K562 (cell line): ENCODE measurements around the gene PDE3A. TPM values are rescaled to one million over a fixed set of nuclear protein-coding genes. Genes with fewer than 3 reads are reported as not detected.

ENCODE experiments used
- ATAC-seq: fragments of 200-7000 bp; cut with Tn5 transposase; 3 replicates; pipeline ENCODE4 v1.9.1; 2020; ENCODE audit warnings: moderate library complexity
- BruUV-seq: library from RNA; stranded (reverse); fragments of 400-500 nt; replicated peaks from 2 replicates; lab custom pipeline; 2021; lab: Mats Ljungman, UMichigan
- CTCF ChIA-PET: fragments of 300-600 bp; formaldehyde crosslinking; extraction: SDS; loops from one replicate; lab custom pipeline; 2021; ENCODE audit warnings: low intra/inter-chr PET ratio; lab: Yijun Ruan, JAX
- POLR2A ChIA-PET: fragments of 300-600, 350-650 bp; sonication (Branson Sonifier 250); formaldehyde crosslinking; extraction: SDS; loops from one replicate; lab custom pipeline; 2021; ENCODE audit warnings: antibody characterized with exemption, inconsistent platforms; lab: Yijun Ruan, JAX
- DNase-seq, 4 experiments: peaks; one replicate each; pipeline versions ENCODE4 v3.0.0 to v3.0.0-alpha.2; 2011 to 2018; ENCODE audit warnings: low spot score in 3 of 4, mixed read lengths in 3 of 4; ENCODE audit errors: extremely low read depth in 1 of 4
- FAIRE-seq: peaks from 2 replicates; lab custom pipeline; 2011; peaks lifted over from hg19 to GRCh38; lab: Jason Lieb, UNC
- H2AFZ ChIP-seq: 2 replicates; pipeline ENCODE4 v1.6.0; 2011; ENCODE audit warnings: low read depth, low read length, control low read depth, inconsistent platforms
- H3K27ac ChIP-seq: fragments of 200-600 bp; 3 replicates; pipeline ENCODE4 v1.8.0; 2011; ENCODE audit warnings: low read depth, mild to moderate bottlenecking, control low read depth, inconsistent platforms, low read length, moderate library complexity, mixed read lengths; ENCODE audit errors: extremely low read depth
- H3K27me3 ChIP-seq, 2 experiments: fragments of 300-600 bp in 1 of 2; 2 replicates in 1 of 2; 3 replicates in 1 of 2; pipeline versions ENCODE4 v1.6.0 to v1.8.0; 2011; ENCODE audit warnings: inconsistent platforms in 2 of 2, low read length in 2 of 2, mild to moderate bottlenecking in 1 of 2, mixed read lengths in 1 of 2, moderate library complexity in 1 of 2; ENCODE audit not compliant: control insufficient read depth in 2 of 2, insufficient read depth in 2 of 2
- H3K36me3 ChIP-seq: fragments of 300-600 bp; 3 replicates; pipeline ENCODE4 v1.8.0; 2011; ENCODE audit warnings: mild to moderate bottlenecking, low read length, inconsistent platforms; ENCODE audit not compliant: control insufficient read depth, insufficient read depth
- H3K4me1 ChIP-seq, 2 experiments: fragments of 200-600 bp in 1 of 2; replicated peaks in 1 of 2; 2 replicates in 1 of 2; 3 replicates in 1 of 2; pipeline versions ENCODE4 v1.5.1 to v1.8.0; 2011; ENCODE audit warnings: inconsistent platforms in 2 of 2, low read length in 2 of 2, mild to moderate bottlenecking in 1 of 2, mixed read lengths in 1 of 2, moderate library complexity in 1 of 2; ENCODE audit not compliant: control insufficient read depth in 2 of 2, insufficient read depth in 2 of 2
- H3K4me2 ChIP-seq: 2 replicates; pipeline ENCODE4 v1.6.1; 2011; ENCODE audit warnings: low read length, control low read depth, inconsistent platforms, mixed read lengths; ENCODE audit not compliant: insufficient read depth
- H3K4me3 ChIP-seq: fragments of 200-600 bp; sonication (generic), shearing (Covaris generic); 2 replicates; pipeline ENCODE4 v1.5.1; 2016; ENCODE audit warnings: control low read depth, inconsistent platforms
- H3K79me2 ChIP-seq: fragments of 200-600 bp; 3 replicates; pipeline ENCODE4 v1.8.0; 2011; ENCODE audit warnings: low read length, inconsistent platforms; ENCODE audit not compliant: control insufficient read depth, insufficient read depth
- H3K9ac ChIP-seq, 2 experiments: 2 replicates each; pipeline versions ENCODE4 v1.6.0 to v1.6.1; 2011; ENCODE audit warnings: low read depth in 2 of 2, low read length in 2 of 2, control low read depth in 1 of 2, inconsistent platforms in 1 of 2, mild to moderate bottlenecking in 1 of 2, mixed read lengths in 1 of 2; ENCODE audit not compliant: insufficient read depth in 1 of 2
- H3K9me1 ChIP-seq: one replicate; pipeline ENCODE4 v1.6.0; 2011; ENCODE audit warnings: inconsistent platforms, mild to moderate bottlenecking, low read length, moderate library complexity; ENCODE audit not compliant: control insufficient read depth, insufficient read depth
- H3K9me3 ChIP-seq: replicated peaks from 2 replicates; pipeline ENCODE4 v1.5.1; 2011; ENCODE audit warnings: low read depth, low read length, inconsistent platforms; ENCODE audit not compliant: control insufficient read depth, insufficient read depth
- H4K20me1 ChIP-seq: replicated peaks from 2 replicates; pipeline ENCODE4 v1.6.1; 2011; ENCODE audit warnings: low read length, inconsistent platforms, mixed read lengths; ENCODE audit not compliant: control insufficient read depth, insufficient read depth
- ATF2 ChIP-seq: sonication (generic); formaldehyde crosslinking; IDR thresholded peaks from 2 replicates; pipeline ENCODE4 v1.8.1; 2022; ENCODE audit warnings: missing genetic modification reagents
- BMI1 ChIP-seq: fragments of 150-350 bp; IDR thresholded peaks from 2 replicates; pipeline ENCODE4 v1.6.1; 2014; ENCODE audit warnings: low read length
- CHAMP1 ChIP-seq: fragments of 450-650 bp; IDR thresholded peaks from 2 replicates; pipeline ENCODE4 v1.6.1; 2016; ENCODE audit warnings: mild to moderate bottlenecking
- FOSL1 ChIP-seq: fragments of 200-800 bp; sonication (Bioruptor generic); conservative IDR thresholded peaks from 2 replicates; pipeline ENCODE4 v1.6.1; 2016; ENCODE audit warnings: missing genetic modification characterization, missing compliant biosample characterization
- FOXA1 ChIP-seq: fragments of 450-650 bp; IDR thresholded peaks from 2 replicates; pipeline ENCODE4 v1.6.1; 2016; ENCODE audit warnings: mild to moderate bottlenecking, borderline replicate concordance
- GABPA ChIP-seq: fragments of 200-800 bp; sonication (Bioruptor generic); conservative IDR thresholded peaks from 2 replicates; pipeline ENCODE4 v1.6.1; 2016; ENCODE audit warnings: low read depth, missing genetic modification characterization, missing compliant biosample characterization
- KLF13 ChIP-seq: fragments of 450-650 bp; IDR thresholded peaks from 2 replicates; pipeline ENCODE4 v1.6.1; 2016; ENCODE audit warnings: missing genetic modification characterization, low read depth, mild to moderate bottlenecking, missing compliant biosample characterization, moderate library complexity, borderline replicate concordance
- LCOR ChIP-seq: sonication (generic); formaldehyde crosslinking; IDR thresholded peaks from 2 replicates; pipeline ENCODE4 v1.8.0; 2022; ENCODE audit warnings: mild to moderate bottlenecking, missing genetic modification reagents
- NR4A1 ChIP-seq, 2 experiments: fragments of 250-450 bp in 1 of 2; fragments of 450-650 bp in 1 of 2; sonication (Bioruptor Pico) in 1 of 2; IDR thresholded peaks; 2 replicates each; pipeline versions ENCODE4 v1.4.0 to v1.6.1; 2016 to 2020; ENCODE audit warnings: mild to moderate bottlenecking in 2 of 2, missing compliant biosample characterization in 1 of 2, missing genetic modification characterization in 1 of 2, moderate library complexity in 1 of 2
- POU5F1 ChIP-seq: fragments of 150-350 bp; IDR thresholded peaks from 2 replicates; pipeline ENCODE4 v1.6.1; 2014; ENCODE audit warnings: borderline replicate concordance, low read length, low read depth, mild to moderate bottlenecking; ENCODE audit not compliant: partially characterized antibody
- SIN3A ChIP-seq, 2 experiments: fragments of 150-350 bp in 1 of 2; IDR thresholded peaks; 2 replicates each; pipeline ENCODE4 v1.6.1; 2011 to 2016; ENCODE audit warnings: borderline replicate concordance in 2 of 2, low read depth in 2 of 2, low read length in 2 of 2, mild to moderate bottlenecking in 2 of 2, moderate library complexity in 2 of 2; ENCODE audit not compliant: control insufficient read depth in 1 of 2
- SMARCE1 ChIP-seq: fragments of 450-650 bp; IDR thresholded peaks from 2 replicates; pipeline ENCODE4 v1.7.1; 2016; ENCODE audit warnings: mild to moderate bottlenecking
- SREBF2 ChIP-seq: sonication (generic); formaldehyde crosslinking; IDR thresholded peaks from 2 replicates; pipeline ENCODE4 v1.4.0; 2020; ENCODE audit warnings: mild to moderate bottlenecking, missing genetic modification reagents
- ZNF143 ChIP-seq: sonication (generic); formaldehyde crosslinking; IDR thresholded peaks from 2 replicates; pipeline ENCODE4 v1.9.0; 2022; ENCODE audit warnings: mild to moderate bottlenecking, missing genetic modification reagents
- ZNF311 ChIP-seq: fragments of 250-450 bp; sonication (Bioruptor Pico); IDR thresholded peaks from 2 replicates; pipeline ENCODE4 v1.4.0; 2020; ENCODE audit warnings: mild to moderate bottlenecking, moderate library complexity
- ZNF584 ChIP-seq: fragments of 200-800 bp; sonication (Bioruptor generic); IDR thresholded peaks from 2 replicates; pipeline ENCODE4 v1.6.1; 2016; ENCODE audit warnings: low read depth, mild to moderate bottlenecking, missing genetic modification characterization, missing compliant biosample characterization
- ZNF586 ChIP-seq: fragments of 450-650 bp; formaldehyde crosslinking; conservative IDR thresholded peaks from 2 replicates; pipeline ENCODE4 v1.4.0; 2020; ENCODE audit warnings: mild to moderate bottlenecking, moderate library complexity
- ZNF644 ChIP-seq: fragments of 200-800 bp; sonication (Bioruptor generic); IDR thresholded peaks from 2 replicates; pipeline ENCODE4 v1.6.1; 2016; ENCODE audit warnings: low read depth, missing genetic modification characterization, missing compliant biosample characterization
- WGBS: fragments of 100-300 bp; shearing (Covaris generic); methylation state at CpG from one replicate; pipeline ENCODE4 v1.1.6; 2016; ENCODE audit warnings: low coverage, mixed read lengths; ENCODE audit not compliant: insufficient coverage; ENCODE audit errors: missing lambda C conversion rate; 5-methylcytosine and 5-hydroxymethylcytosine counted together
- in situ Hi-C: fragments of 300-500 bp; cut with MboI; formaldehyde crosslinking; loops from 4 replicates; pipeline ENCODE4 v1.15.0; 2018; ENCODE audit warnings: inconsistent platforms, mixed read lengths
- intact Hi-C: fragments of 100-400 bp; cut with micrococcal nuclease; formaldehyde crosslinking; loops from 2 replicates; pipeline ENCODE4 v1.14.2; 2022
- polyA plus RNA-seq, 8 experiments: library from polyadenylated mRNA; depleted of rRNA in 4 of 8; stranded (reverse) in 5 of 8; unstranded in 3 of 8; fragments of >200 nt; fragmentation: Nextera tagmentation in 2 of 8; fragmentation: Illumina TruSeq in 1 of 8; extraction: Ambion mirVana in 2 of 8; extraction: Trizol in 1 of 8; gene quantifications; 2 replicates each; pipeline versions ENCODE4 v1.2.1 to v1.2.3, GENCODE V29; 2011 to 2014; ENCODE audit warnings: inconsistent platforms in 1 of 8, missing spikeins in 1 of 8
- total RNA-seq, 7 experiments: library from RNA; depleted of rRNA in 6 of 7; stranded (reverse); fragments of >200 nt in 6 of 7; fragmentation: Illumina TruSeq in 2 of 7; extraction: Trizol in 2 of 7; gene quantifications; 2 replicates each; pipeline versions ENCODE4 v1.2.1 to v1.2.3, GENCODE V29; 2011 to 2021; ENCODE audit warnings: low replicate concordance in 1 of 7

Gene PDE3A
- total and polyA plus RNA-seq, 9 of the 15 experiments (the other 6 are each of a cell fraction or from before 2014, with no cell fraction given) = 0.02 TPM; not detected in 8

GRCh38 chr12:20695232-20695631 lies 326.9 kb downstream of the PDE3A start, which contains the start of gene SLCO1C1:
Gene SLCO1C1 (plus strand): TSS chr12:20695332. CDS start chr12:20699577, 4,245 bp downstream.
- WGBS = 0% methylated on average over 3 of the region's 6 CpGs
- H3K27ac ChIP-seq = no peak within 1 kb of the TSS
- in situ Hi-C loops = no loop called here
- TF ChIP-seq ZNF584 (CRISPR knock-in tag) = no peak
- TF ChIP-seq SMARCE1 = no peak
- TF ChIP-seq CHAMP1 = no peak
- no peak for TF ChIP-seq NR4A1 (CRISPR knock-in tag; IDR thresholded peaks at IDR 0.05)
- TF ChIP-seq NR4A1 (tag; IDR thresholded peaks at IDR 0.05) = no peak
- no peak for TF ChIP-seq FOSL1
- no peak for TF ChIP-seq ZNF143 (CRISPR knock-in tag)
- no peak for TF ChIP-seq BMI1
- no peak for TF ChIP-seq POU5F1
- TF ChIP-seq LCOR (CRISPR knock-in tag) = no peak
- no peak for TF ChIP-seq GABPA (tag)
- TF ChIP-seq ZNF644 = no peak
- TF ChIP-seq FOXA1 = no peak
- no peak for TF ChIP-seq SIN3A (IDR thresholded peaks at IDR 0.05; ENCODE audit: borderline replicate concordance in 2 of 2, control insufficient read depth in 1 of 2, low read depth in 2 of 2, low read length in 2 of 2)
- TF ChIP-seq ATF2 (CRISPR knock-in tag) = no peak
- no peak for TF ChIP-seq SREBF2 (CRISPR knock-in tag)
- TF ChIP-seq ZNF311 (CRISPR knock-in tag) = no peak
- TF ChIP-seq ZNF586 (CRISPR knock-in tag) = no peak
- TF ChIP-seq KLF13 = no peak
- CTCF ChIA-PET = no interaction called here
- H3K9me3 ChIP-seq = no peaks in the 10 kb centered on the region
- no peak within 1 kb of the TSS for H3K9ac ChIP-seq
- no peak for FAIRE-seq
- no peak within 1 kb of the TSS for H3K4me2 ChIP-seq
- BruUV-seq = no TSS peak
- no peak within 1 kb of the TSS for H2AFZ ChIP-seq
- no peaks in the 10 kb centered on the region for H4K20me1 ChIP-seq
- H3K4me1 ChIP-seq = no peaks in the 10 kb centered on the region
- H3K79me2 ChIP-seq = no peaks in the 10 kb centered on the region
- intact Hi-C loops = no loop called here
- POLR2A ChIA-PET = no interaction called here
- no peaks in the 10 kb centered on the region for H3K36me3 ChIP-seq
- no peak for ATAC-seq
- no peak for DNase-seq
- no peaks in the 10 kb centered on the region for H3K27me3 ChIP-seq
- no peaks in the 10 kb centered on the region for H3K9me1 ChIP-seq
- H3K4me3 ChIP-seq = no peak within 1 kb of the TSS
